ENCODE data around the gene TEK.

TEK gene

DNA sequence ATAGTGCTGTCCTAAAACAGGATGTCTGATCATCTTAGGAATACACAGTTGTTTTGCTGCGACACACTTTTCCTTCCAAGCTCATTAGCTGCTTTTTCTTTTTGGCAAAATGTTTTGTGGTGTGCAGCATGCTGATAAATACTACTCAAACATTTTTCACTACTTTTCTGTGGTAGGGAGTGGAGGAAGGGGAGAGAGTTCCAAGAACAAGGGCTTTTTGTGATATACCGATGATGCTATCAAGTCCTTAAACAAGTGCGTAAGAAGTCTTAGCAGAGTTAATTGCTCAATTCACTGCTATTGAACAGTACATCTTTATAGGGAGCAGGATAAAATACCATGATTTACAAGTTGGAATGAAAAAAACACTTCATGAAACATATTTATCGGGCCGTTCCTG, 23.6 kb upstream of the TEK start:
- Histone ChIP-seq H3K27me3 (ENCODE audit: control insufficient read depth, low read length) (peaks cover 3% of the 10 kb centered on the region; the same call in 1 of the 2 replicates), H3K36me3 (ENCODE audit: control insufficient read depth, low read length) (no peaks in the 10 kb centered on the region), H3K4me3 (ENCODE audit: low read length) (no peak overlapping the region), H3K4me2 (ENCODE audit: low read length) (no peak overlapping the region), H4K20me1 (ENCODE audit: control insufficient read depth, insufficient read depth, low read depth, low read length) (no peaks in the 10 kb centered on the region), H3F3A (ENCODE audit: control insufficient read depth, insufficient read depth) (no peaks in the 10 kb centered on the region), H3K9me3 (ENCODE audit: control insufficient read depth, insufficient read depth, low read length) (no peaks in the 10 kb centered on the region), H3K27ac (ENCODE audit: low read depth, low read length) (no peak overlapping the region), H3K9me2 (replicated peaks; ENCODE audit: control insufficient read depth, low read length) (no peaks in the 10 kb centered on the region), H3K4me1 (ENCODE audit: control insufficient read depth, low read length) (no peaks in the 10 kb centered on the region), H3K79me2 (ENCODE audit: control insufficient read depth, low read length) (no peaks in the 10 kb centered on the region)
- TF ChIP-seq EZH2phosphoT487 (IDR thresholded peaks at IDR 0.05; ENCODE audit: borderline replicate concordance, low read length): no peak
- TF ChIP-seq, protein P1, sequence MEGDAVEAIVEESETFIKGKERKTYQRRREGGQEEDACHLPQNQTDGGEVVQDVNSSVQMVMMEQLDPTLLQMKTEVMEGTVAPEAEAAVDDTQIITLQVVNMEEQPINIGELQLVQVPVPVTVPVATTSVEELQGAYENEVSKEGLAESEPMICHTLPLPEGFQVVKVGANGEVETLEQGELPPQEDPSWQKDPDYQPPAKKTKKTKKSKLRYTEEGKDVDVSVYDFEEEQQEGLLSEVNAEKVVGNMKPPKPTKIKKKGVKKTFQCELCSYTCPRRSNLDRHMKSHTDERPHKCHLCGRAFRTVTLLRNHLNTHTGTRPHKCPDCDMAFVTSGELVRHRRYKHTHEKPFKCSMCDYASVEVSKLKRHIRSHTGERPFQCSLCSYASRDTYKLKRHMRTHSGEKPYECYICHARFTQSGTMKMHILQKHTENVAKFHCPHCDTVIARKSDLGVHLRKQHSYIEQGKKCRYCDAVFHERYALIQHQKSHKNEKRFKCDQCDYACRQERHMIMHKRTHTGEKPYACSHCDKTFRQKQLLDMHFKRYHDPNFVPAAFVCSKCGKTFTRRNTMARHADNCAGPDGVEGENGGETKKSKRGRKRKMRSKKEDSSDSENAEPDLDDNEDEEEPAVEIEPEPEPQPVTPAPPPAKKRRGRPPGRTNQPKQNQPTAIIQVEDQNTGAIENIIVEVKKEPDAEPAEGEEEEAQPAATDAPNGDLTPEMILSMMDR (IDR thresholded peaks at IDR 0.05; ENCODE audit: low read depth, low read length, poor library complexity, severe bottlenecking): no peak

DNA sequence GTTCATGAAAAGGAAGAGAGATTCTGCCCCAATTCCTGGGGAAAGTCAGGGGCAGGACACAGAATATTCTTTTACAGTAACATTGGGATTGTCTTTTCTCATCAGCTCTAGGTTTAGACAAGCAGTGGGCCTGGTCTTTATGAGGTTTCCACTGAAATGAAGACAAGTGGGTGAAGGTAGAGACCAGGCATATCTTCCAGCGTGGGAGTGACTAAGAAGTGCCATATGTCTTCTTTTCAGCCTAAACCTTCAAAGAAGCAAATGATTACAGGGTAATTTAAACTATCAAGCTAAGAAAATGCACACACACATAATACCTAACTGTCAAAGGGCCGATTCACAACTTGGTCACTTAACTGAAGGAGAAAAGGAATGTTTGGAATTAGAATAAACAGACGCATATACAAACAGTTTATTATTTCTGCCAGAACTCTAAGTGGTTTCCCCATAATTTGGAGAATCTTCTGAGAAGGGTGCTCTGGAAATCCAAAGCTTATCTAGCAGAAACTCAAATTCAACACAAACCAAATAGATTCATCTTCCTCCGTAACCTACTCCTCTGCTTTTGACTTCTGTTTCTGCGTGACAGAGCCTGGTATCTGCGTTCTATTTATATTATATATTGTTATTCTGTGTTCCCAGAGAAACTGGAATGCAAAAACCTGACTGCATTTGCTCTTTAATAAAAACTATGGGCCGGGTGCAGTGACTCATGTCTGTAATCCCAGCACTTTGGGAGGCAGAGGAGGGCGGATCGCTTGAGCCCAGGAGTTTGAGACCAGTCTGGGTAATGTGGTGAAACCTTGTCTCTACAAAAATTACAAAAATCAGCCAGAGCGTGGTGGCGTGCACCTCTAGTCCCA, 22.0 kb upstream of the TEK start:
- Histone ChIP-seq H3K27me3 (ENCODE audit: control insufficient read depth, low read length) (peaks cover 3% of the 10 kb centered on the region; the same call in 1 of the 2 replicates), H3K4me2 (ENCODE audit: low read length) (no peak overlapping the region), H3K79me2 (ENCODE audit: control insufficient read depth, low read length) (no peaks in the 10 kb centered on the region), H3K4me1 (ENCODE audit: control insufficient read depth, low read length) (no peaks in the 10 kb centered on the region), H3K36me3 (ENCODE audit: control insufficient read depth, low read length) (no peaks in the 10 kb centered on the region), H4K20me1 (ENCODE audit: control insufficient read depth, insufficient read depth, low read depth, low read length) (no peaks in the 10 kb centered on the region), H3F3A (ENCODE audit: control insufficient read depth, insufficient read depth) (no peaks in the 10 kb centered on the region), H3K4me3 (ENCODE audit: low read length) (no peak overlapping the region), H3K9me3 (ENCODE audit: control insufficient read depth, insufficient read depth, low read length) (no peaks in the 10 kb centered on the region), H3K27ac (ENCODE audit: low read depth, low read length) (no peak overlapping the region), H3K9me2 (replicated peaks; ENCODE audit: control insufficient read depth, low read length) (no peaks in the 10 kb centered on the region)
- no peak for TF ChIP-seq EZH2phosphoT487 (IDR thresholded peaks at IDR 0.05; ENCODE audit: borderline replicate concordance, low read length)
- TF ChIP-seq, protein P1 (IDR thresholded peaks at IDR 0.05; ENCODE audit: low read depth, low read length, poor library complexity, severe bottlenecking): no peak

DNA sequence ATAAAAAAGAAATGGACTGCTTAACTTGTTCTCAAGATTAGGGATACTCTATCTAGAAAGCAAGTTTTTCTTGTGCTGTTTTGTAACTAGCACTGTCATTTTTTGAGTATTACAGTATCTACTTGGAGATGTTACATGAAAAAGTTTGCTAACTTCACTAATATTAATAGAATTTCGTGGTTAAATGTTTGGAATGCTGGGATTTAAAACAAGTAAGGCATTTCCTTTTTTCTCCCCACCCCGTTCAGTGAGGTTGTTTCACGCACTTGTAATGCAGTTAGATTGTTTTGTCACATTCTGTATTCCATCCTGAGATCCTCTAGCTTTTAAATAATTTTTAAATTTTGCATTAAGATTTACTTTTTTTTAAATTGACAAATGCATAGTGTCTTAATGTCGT, 20.0 kb upstream of the TEK start:
- H3K4me2 ChIP-seq (ENCODE audit: low read length): no peak overlapping the region
- H3K79me2 ChIP-seq (ENCODE audit: control insufficient read depth, low read length): no peaks in the 10 kb centered on the region
- no peaks in the 10 kb centered on the region for H3K9me3 ChIP-seq (ENCODE audit: control insufficient read depth, insufficient read depth, low read length)
- no peak for TF ChIP-seq EZH2phosphoT487 (IDR thresholded peaks at IDR 0.05; ENCODE audit: borderline replicate concordance, low read length)
- TF ChIP-seq, protein P1 (IDR thresholded peaks at IDR 0.05; ENCODE audit: low read depth, low read length, poor library complexity, severe bottlenecking): no peak
- H4K20me1 ChIP-seq (ENCODE audit: control insufficient read depth, insufficient read depth, low read depth, low read length): no peaks in the 10 kb centered on the region
- no peaks in the 10 kb centered on the region for H3F3A ChIP-seq (ENCODE audit: control insufficient read depth, insufficient read depth)
- H3K36me3 ChIP-seq (ENCODE audit: control insufficient read depth, low read length): no peaks in the 10 kb centered on the region
- no peak overlapping the region for H3K4me3 ChIP-seq (ENCODE audit: low read length)
- peaks cover 3% of the 10 kb centered on the region; the same call in 1 of the 2 replicates for H3K27me3 ChIP-seq (ENCODE audit: control insufficient read depth, low read length)
- no peak overlapping the region for H3K27ac ChIP-seq (ENCODE audit: low read depth, low read length)
- H3K4me1 ChIP-seq (ENCODE audit: control insufficient read depth, low read length): no peaks in the 10 kb centered on the region
- H3K9me2 ChIP-seq (replicated peaks; ENCODE audit: control insufficient read depth, low read length): no peaks in the 10 kb centered on the region

All from DOHH2 (cell line).